GM21528 (cell line): Measurements from ENCODE around the gene C17orf75.
"Not testable (repeated sequence)": the region's sequence is repeated elsewhere in the genome, so short reads cannot be mapped to it uniquely, and the experiment has no call there.

Experiments
- ATAC-seq: cut with Tn5 transposase; IDR thresholded peaks from one replicate; pipeline ENCODE4 v1.9.1; 2021; ENCODE audit warnings: mild to moderate bottlenecking, moderate library complexity; ENCODE audit not compliant: unreplicated experiment, low FRiP score

The C17orf75 gene

GRCh38 chr17:32345951-32346600 is 4.1 kb upstream of the C17orf75 start:
- ATAC-seq, result no peak

GRCh38 chr17:32342603-32343325 is 791 bp upstream of the C17orf75 start:
- no peak for ATAC-seq

GRCh38 chr17:32341141-32341856 is 674 bp downstream of the C17orf75 start:
- peak; percentile 27 for ATAC-seq

- no peak for ATAC-seq
Measured at GRCh38 chr17:32335687-32336086, 6.3 kb downstream of the C17orf75 start.

GRCh38 chr17:32335046-32335445 is 6.9 kb downstream of the C17orf75 start:
- ATAC-seq, result no peak

GRCh38 chr17:32333187-32333586 is 8.8 kb downstream of the C17orf75 start:
- ATAC-seq, result no peak

- no peak for ATAC-seq
Measured at GRCh38 chr17:32331243-32332040, 10.5 kb downstream of the C17orf75 start.

- no peak for ATAC-seq
Measured at GRCh38 chr17:32330147-32330546, 11.8 kb downstream of the C17orf75 start.

- no peak for ATAC-seq
Measured at GRCh38 chr17:32327911-32328310, 14.1 kb downstream of the C17orf75 start.

GRCh38 chr17:32323811-32324491 is 18.0 kb downstream of the C17orf75 start:
- no peak for ATAC-seq

- ATAC-seq, result no peak
Measured at GRCh38 chr17:32323046-32323445, 18.9 kb downstream of the C17orf75 start.

GRCh38 chr17:32320847-32321246 is 21.1 kb downstream of the C17orf75 start:
- ATAC-seq, result no peak

GRCh38 chr17:32320080-32320479 is 21.9 kb downstream of the C17orf75 start:
- ATAC-seq, result not testable (repeated sequence)

GRCh38 chr17:32319548-32319905 is 22.4 kb downstream of the C17orf75 start:
- peak; percentile 82 for ATAC-seq

GRCh38 chr17:32318071-32318470 is 23.9 kb downstream of the C17orf75 start:
- ATAC-seq, result no peak

GRCh38 chr17:32317353-32317752 is 24.6 kb downstream of the C17orf75 start:
- ATAC-seq, result no peak

- ATAC-seq, result not testable (repeated sequence)
Measured at GRCh38 chr17:32316653-32317052, 25.3 kb downstream of the C17orf75 start.

- no peak for ATAC-seq
Measured at GRCh38 chr17:32315171-32315570, 26.8 kb downstream of the C17orf75 start.

- ATAC-seq, result no peak
Measured at GRCh38 chr17:32314636-32315035, 27.3 kb downstream of the C17orf75 start.

- no peak for ATAC-seq
Measured at GRCh38 chr17:32311028-32311536, 30.9 kb downstream of the C17orf75 start.
